ENCODE measurements around the gene PDE4D. TPM values are rescaled to one million over a fixed set of nuclear protein-coding genes. Genes with fewer than 3 reads are reported as not detected.
"Not testable (repeated sequence)": the region's sequence is repeated elsewhere in the genome, so short reads cannot be mapped to it uniquely, and the experiment has no call there.

The PDE4D gene
- polyA plus RNA-seq, 1 donor: 23.1 TPM

GRCh38 chr5:59001716-59002115 is 891.8 kb downstream of the PDE4D start:
- DNase-seq: no peak

GRCh38 chr5:59001154-59001553 is 892.4 kb downstream of the PDE4D start:
- DNase-seq: no peak

GRCh38 chr5:59000211-59000610 is 893.3 kb downstream of the PDE4D start:
- DNase-seq: no peak

- no peak for DNase-seq
These were observed 893.7 kb downstream of the PDE4D start for GRCh38 chr5:58999804-59000203.

- DNase-seq: no peak
These were observed 895.0 kb downstream of the PDE4D start for GRCh38 chr5:58998544-58998943.

GRCh38 chr5:58995779-58996178 is 897.7 kb downstream of the PDE4D start:
- DNase-seq: not testable (repeated sequence)

- DNase-seq: no peak
These were observed 900.1 kb downstream of the PDE4D start for GRCh38 chr5:58993461-58993860.

- no peak for DNase-seq
These were observed 904.6 kb downstream of the PDE4D start for GRCh38 chr5:58988938-58989337.

- DNase-seq: no peak
These were observed 906.3 kb downstream of the PDE4D start for GRCh38 chr5:58987193-58987592.

GRCh38 chr5:58986281-58986680 is 907.2 kb downstream of the PDE4D start:
- DNase-seq: no peak

- no peak for DNase-seq
These were observed 907.8 kb downstream of the PDE4D start for GRCh38 chr5:58985759-58986158.

- no peak for DNase-seq
These were observed 908.2 kb downstream of the PDE4D start for GRCh38 chr5:58985311-58985710.

- DNase-seq: peak; percentile 61
These were observed 909.7 kb downstream of the PDE4D start for GRCh38 chr5:58983526-58984452.

- no peak for DNase-seq
These were observed 912.6 kb downstream of the PDE4D start for GRCh38 chr5:58980890-58981289.

- no peak for DNase-seq
These were observed 914.4 kb downstream of the PDE4D start for GRCh38 chr5:58979090-58979489.

GRCh38 chr5:58974601-58975000 is 918.9 kb downstream of the PDE4D start:
- no peak for DNase-seq

GRCh38 chr5:58974083-58974482 is 919.4 kb downstream of the PDE4D start:
- DNase-seq: no peak

GRCh38 chr5:58972301-58972700 is 921.2 kb downstream of the PDE4D start:
- DNase-seq: no peak

GRCh38 chr5:58970766-58971165 is 922.8 kb downstream of the PDE4D start:
- no peak for DNase-seq

GRCh38 chr5:58969795-58970194 is 923.7 kb downstream of the PDE4D start:
- DNase-seq: no peak

- DNase-seq: no peak
These were observed 924.3 kb downstream of the PDE4D start for GRCh38 chr5:58969253-58969652.

- DNase-seq: no peak
These were observed 925.2 kb downstream of the PDE4D start for GRCh38 chr5:58968350-58968749.

GRCh38 chr5:58967597-58968281 is 925.8 kb downstream of the PDE4D start:
- no peak for DNase-seq

All from left kidney (tissue), 2 donors.